Type B pancreatic cell (in vitro differentiated cells): ENCODE results near the gene ZNF99. TPM values are rescaled to one million over a fixed set of nuclear protein-coding genes. Genes with fewer than 3 reads are reported as not detected.

Source experiments
- DNase-seq: peaks from one replicate; pipeline ENCODE4 v3.0.0; 2021; ENCODE audit warnings: mixed read lengths; ENCODE audit not compliant: unreplicated experiment; ENCODE audit errors: extremely low spot score
- H3K27ac Mint-ChIP-seq: 2 replicates; pipeline ENCODE4 v1.8.0; 2021; ENCODE audit warnings: mild to moderate bottlenecking, mixed read lengths
- H3K27me3 Mint-ChIP-seq: 2 replicates; pipeline ENCODE4 v1.8.0; 2021; ENCODE audit warnings: mixed read lengths
- H3K36me3 Mint-ChIP-seq: 2 replicates; pipeline ENCODE4 v1.8.0; 2021; ENCODE audit warnings: mixed read lengths
- H3K4me1 Mint-ChIP-seq: one replicate; pipeline ENCODE4 v1.8.0; 2021; ENCODE audit warnings: mixed read lengths; ENCODE audit not compliant: unreplicated experiment
- H3K4me3 Mint-ChIP-seq: 2 replicates; pipeline ENCODE4 v1.8.0; 2021; ENCODE audit warnings: mild to moderate bottlenecking, mixed read lengths
- H3K9me3 Mint-ChIP-seq: 2 replicates; pipeline ENCODE4 v1.8.0; 2021; ENCODE audit warnings: mixed read lengths
- long read RNA-seq: library from polyadenylated mRNA; unstranded; transcript quantifications from one replicate; pipeline ENCODE4 v2.0.0, GENCODE V29; 2020
- total RNA-seq: library from RNA; stranded (reverse); gene quantifications from 2 replicates; pipeline ENCODE4 v1.2.1, GENCODE V29; 2021; ENCODE audit warnings: low replicate concordance
- TF ChIP-seq, protein P1 (sequence below): fragments of 200-600 bp; sonication (generic); conservative IDR thresholded peaks from 2 replicates; pipeline ENCODE4 v1.5.0; 2021; ENCODE audit warnings: antibody characterized with exemption, mild to moderate bottlenecking

The ZNF99 gene
- total RNA-seq: not detected in 2 replicates
- long read RNA-seq: 0 reads

- H3K36me3 Mint-ChIP-seq: no peaks in the 10 kb centered on the region
- no peaks in the 10 kb centered on the region for H3K9me3 Mint-ChIP-seq
- H3K27me3 Mint-ChIP-seq: no peaks in the 10 kb centered on the region
- no peak within 1 kb of the TSS for H3K27ac Mint-ChIP-seq
- no peak for DNase-seq
- H3K4me1 Mint-ChIP-seq: no peaks in the 10 kb centered on the region
- H3K4me3 Mint-ChIP-seq: no peak within 1 kb of the TSS
- TF ChIP-seq, protein P1, sequence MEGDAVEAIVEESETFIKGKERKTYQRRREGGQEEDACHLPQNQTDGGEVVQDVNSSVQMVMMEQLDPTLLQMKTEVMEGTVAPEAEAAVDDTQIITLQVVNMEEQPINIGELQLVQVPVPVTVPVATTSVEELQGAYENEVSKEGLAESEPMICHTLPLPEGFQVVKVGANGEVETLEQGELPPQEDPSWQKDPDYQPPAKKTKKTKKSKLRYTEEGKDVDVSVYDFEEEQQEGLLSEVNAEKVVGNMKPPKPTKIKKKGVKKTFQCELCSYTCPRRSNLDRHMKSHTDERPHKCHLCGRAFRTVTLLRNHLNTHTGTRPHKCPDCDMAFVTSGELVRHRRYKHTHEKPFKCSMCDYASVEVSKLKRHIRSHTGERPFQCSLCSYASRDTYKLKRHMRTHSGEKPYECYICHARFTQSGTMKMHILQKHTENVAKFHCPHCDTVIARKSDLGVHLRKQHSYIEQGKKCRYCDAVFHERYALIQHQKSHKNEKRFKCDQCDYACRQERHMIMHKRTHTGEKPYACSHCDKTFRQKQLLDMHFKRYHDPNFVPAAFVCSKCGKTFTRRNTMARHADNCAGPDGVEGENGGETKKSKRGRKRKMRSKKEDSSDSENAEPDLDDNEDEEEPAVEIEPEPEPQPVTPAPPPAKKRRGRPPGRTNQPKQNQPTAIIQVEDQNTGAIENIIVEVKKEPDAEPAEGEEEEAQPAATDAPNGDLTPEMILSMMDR: no peak
These were observed at the start of gene ZNF99 for GRCh38 chr19:22783651-22784410. Gene ZNF99, minus strand, starts transcription at chr19:22784151. Its CDS starts 135 bp downstream, at chr19:22784016.

DNA sequence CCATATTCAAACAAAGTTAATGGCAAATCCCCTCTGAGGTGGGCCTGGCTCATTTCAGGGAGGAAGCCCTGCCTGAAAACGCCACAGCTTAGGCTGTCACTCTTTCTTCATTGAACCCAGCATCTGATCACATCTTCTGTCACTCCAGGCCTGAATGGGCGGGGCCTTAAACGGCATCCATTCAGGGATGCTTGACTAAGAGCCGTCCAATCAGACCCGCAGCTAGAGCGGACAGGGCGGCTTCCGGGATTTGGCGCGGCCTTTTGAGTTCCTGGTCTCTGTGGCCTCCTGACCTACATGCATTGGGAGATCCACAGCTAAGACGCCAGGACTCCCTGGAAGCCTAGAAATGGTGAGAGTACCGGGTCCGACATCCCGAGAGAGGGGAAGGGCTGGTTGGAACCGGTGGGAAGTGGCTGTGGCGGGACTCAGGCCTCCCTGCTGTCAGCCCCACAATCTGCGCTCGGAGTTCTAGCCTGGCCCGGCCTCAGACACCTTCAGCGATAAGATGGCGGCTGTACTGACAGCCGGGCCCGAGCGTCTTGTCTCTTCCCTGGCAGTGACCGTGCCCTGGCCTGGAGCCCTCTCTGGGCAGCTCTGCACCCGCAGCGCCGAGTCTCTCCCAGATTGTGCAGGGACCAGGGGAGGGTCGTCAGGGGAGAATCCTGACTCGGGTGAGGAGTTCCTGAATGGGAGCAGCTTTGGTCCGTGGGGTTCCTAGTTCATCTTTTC is 48.2 kb upstream of the ZNF99 start, which contains the start of gene ZNF723:
Gene ZNF723, plus strand, starts transcription at position 261 of the 732 bp plus-strand sequence. Its CDS starts 89 bp downstream, at position 350.
- Mint-ChIP-seq H3K36me3 (no peaks in the 10 kb centered on the region), H3K4me1 (no peaks in the 10 kb centered on the region), H3K4me3 (no peak within 1 kb of the TSS), H3K27me3 (no peaks in the 10 kb centered on the region), H3K9me3 (no peaks in the 10 kb centered on the region), H3K27ac (no peak within 1 kb of the TSS)
- no peak for DNase-seq
- TF ChIP-seq, protein P1: no peak

DNA sequence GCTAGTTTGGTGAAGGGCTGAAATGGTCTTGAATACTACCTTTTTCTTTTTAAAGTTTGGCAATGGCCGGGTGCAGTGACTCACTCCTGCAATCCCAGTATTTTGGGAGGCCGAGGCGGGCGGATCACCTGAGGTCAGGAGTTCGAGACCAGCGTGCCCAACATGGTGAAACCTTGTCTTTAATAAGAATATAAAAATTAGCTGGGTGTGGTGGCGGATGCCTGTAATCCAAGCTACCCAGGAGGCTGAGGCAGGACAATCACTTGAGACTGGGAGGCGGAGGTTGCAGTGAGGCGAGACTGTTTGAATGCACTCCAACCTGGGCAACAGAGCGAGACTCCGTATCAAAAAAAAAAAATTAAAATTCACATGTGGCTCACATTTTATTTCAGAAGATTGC is 47.3 kb upstream of the ZNF99 start:
- H3K36me3 Mint-ChIP-seq: no peaks in the 10 kb centered on the region
- no peaks in the 10 kb centered on the region for H3K9me3 Mint-ChIP-seq
- TF ChIP-seq, protein P1: no peak
- H3K4me1 Mint-ChIP-seq: no peaks in the 10 kb centered on the region
- no peak for DNase-seq
- no peak overlapping the region for H3K4me3 Mint-ChIP-seq
- no peak overlapping the region for H3K27ac Mint-ChIP-seq
- H3K27me3 Mint-ChIP-seq: no peaks in the 10 kb centered on the region

DNA sequence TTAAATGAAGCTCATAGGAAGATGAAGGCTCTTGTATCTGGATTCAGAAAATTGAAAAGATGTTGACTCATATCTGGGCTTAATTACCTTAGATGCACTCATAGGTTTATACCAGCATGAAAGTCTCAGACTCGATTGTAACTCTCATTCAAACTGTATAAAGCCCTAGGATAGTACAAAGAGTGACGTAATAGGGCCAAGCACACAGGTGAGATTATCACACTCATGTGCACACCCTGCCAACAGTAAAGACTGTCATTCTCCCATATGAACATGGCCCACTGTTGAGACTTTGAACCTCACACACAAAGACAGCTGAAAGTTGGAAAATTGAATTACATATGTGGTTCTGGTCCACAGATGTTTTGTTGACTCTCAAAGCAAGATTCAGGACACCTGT is 30.2 kb upstream of the ZNF99 start:
- Mint-ChIP-seq H3K4me3 (no peak overlapping the region), H3K4me1 (no peaks in the 10 kb centered on the region), H3K27ac (no peak overlapping the region), H3K9me3 (peaks cover 6% of the 10 kb centered on the region), H3K36me3 (no peaks in the 10 kb centered on the region), H3K27me3 (no peaks in the 10 kb centered on the region)
- TF ChIP-seq, protein P1: no peak
- DNase-seq: no peak

DNA sequence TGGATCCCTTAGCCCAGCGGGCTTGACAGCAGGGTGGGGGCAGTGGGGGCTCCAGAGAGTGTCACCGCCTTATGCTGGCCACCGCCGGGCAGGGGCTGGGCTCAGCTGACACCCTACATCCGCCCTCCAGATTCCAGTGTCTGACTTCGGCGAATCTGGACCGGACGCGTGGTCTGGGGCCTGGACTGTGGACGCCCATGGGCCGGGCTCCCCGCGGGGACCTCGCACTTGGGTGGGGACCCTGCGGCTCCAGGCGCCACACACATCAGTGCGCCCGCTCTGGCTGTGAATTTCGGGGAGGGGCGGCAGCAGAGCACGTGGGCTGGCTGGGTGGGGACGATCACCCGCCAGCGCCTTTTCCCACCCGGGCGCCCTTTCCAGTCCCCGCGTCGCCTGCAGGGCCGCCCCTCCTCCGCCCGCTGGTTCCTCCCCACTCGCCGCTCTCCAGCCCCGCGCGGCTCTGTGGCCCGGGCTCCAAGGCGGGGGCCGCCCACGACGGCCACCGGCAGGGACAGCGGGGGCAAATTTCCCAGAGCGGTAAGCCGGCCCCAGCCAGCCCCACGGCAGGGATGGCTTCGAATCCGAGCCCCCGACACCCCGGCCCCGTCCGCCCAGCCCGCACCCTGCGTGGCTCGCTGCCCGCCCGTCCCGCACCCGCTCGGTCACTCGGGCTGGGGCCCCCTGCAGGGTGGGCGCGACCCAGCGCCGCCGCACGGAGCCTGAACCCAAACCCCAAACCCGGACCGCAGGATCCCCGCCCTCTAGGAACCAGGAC is 23.3 kb upstream of the ZNF99 start:
- no peaks in the 10 kb centered on the region for H3K27me3 Mint-ChIP-seq
- peaks cover 11% of the 10 kb centered on the region for H3K9me3 Mint-ChIP-seq
- no peaks in the 10 kb centered on the region for H3K4me1 Mint-ChIP-seq
- no peaks in the 10 kb centered on the region for H3K36me3 Mint-ChIP-seq
- no peak overlapping the region for H3K27ac Mint-ChIP-seq
- TF ChIP-seq, protein P1: no peak
- no peak for DNase-seq
- H3K4me3 Mint-ChIP-seq: no peak overlapping the region
